ENCODE results near the gene KCNH3. TPM values are rescaled to one million over a fixed set of nuclear protein-coding genes. Genes with fewer than 3 reads are reported as not detected.

The KCNH3 gene
- total and polyA plus RNA-seq, 10 of the 15 experiments (the other 5 are each of a cell fraction or from before 2014, with no cell fraction given), result 0.03 to 0.45 (median 0.08) TPM; not detected in 5

- H3K9me3 ChIP-seq (replicated peaks; ENCODE audit: control insufficient read depth, insufficient read depth, low read length), result peaks cover 2% of the 10 kb centered on the region; the same call in 1 of the 3 replicates
- H3K4me2 ChIP-seq (ENCODE audit: control insufficient read depth, insufficient read depth), result no peak overlapping the region
- WGBS (ENCODE audit: insufficient coverage, insufficient replicate concordance, low lambda C conversion rate, missing lambda C conversion rate), result 65% methylated on average over 7 of the region's 7 CpGs
- H3K27me3 ChIP-seq (replicated peaks in 1 of 2; ENCODE audit: control insufficient read depth in 2 of 2, insufficient read depth in 2 of 2, low read length in 1 of 2), result no peaks in the 10 kb centered on the region
- ChIA-PET RAD21 (ENCODE audit: unreplicated experiment) (no interaction called here), CTCF (interaction anchor here (0.6 to 2.0 kb wide), 3 partner anchors 8 to 230 kb away, joined by 3 to 8 read pairs (median 8); no protein-coding TSS in a partner anchor), POLR2A (no interaction called here), SMC1A (ENCODE audit: uncharacterized antibody, unreplicated experiment) (no interaction called here)
- FAIRE-seq, result no peak
- H3K36me3 ChIP-seq (ENCODE audit: control insufficient read depth in 2 of 2, insufficient read depth in 2 of 2, low read length in 1 of 2), result peaks cover 3 to 4% of the 10 kb centered on the region in 2 experiments; a peak in 3 of 4 replicates
- H3K4me1 ChIP-seq (ENCODE audit: control insufficient read depth, insufficient read depth, low read length), result no peaks in the 10 kb centered on the region
- H3K4me3 ChIP-seq, result no peak overlapping the region
- H2AFZ ChIP-seq (ENCODE audit: control insufficient read depth, low read depth, low read length), result no peak overlapping the region
- no peaks in the 10 kb centered on the region for H3K79me2 ChIP-seq (ENCODE audit: control insufficient read depth, insufficient read depth, low read length)
- no peak for DNase-seq (ENCODE audit: low read depth, low spot score)
- intact Hi-C loops (cut with micrococcal nuclease; ENCODE audit: unreplicated experiment), result no loop called here
- no peak overlapping the region for H3K9ac ChIP-seq (ENCODE audit: control insufficient read depth, insufficient read depth, low read length)
- H4K20me1 ChIP-seq (ENCODE audit: control insufficient read depth, insufficient read depth), result no peaks in the 10 kb centered on the region
- H3K27ac ChIP-seq (ENCODE audit: control insufficient read depth, insufficient read depth), result no peak overlapping the region
- TF ChIP-seq CBX5 (IDR thresholded peaks at IDR 0.05; ENCODE audit: low read depth) (no peak), RBBP5 (conservative IDR thresholded peaks at IDR 0.05) (no peak), MXI1 (IDR thresholded peaks at IDR 0.05; ENCODE audit: low read depth, low read length) (no peak), SMAD1 (IDR thresholded peaks at IDR 0.05; ENCODE audit: low read depth, partially characterized antibody) (no peak), TCF12 (IDR thresholded peaks at IDR 0.05; ENCODE audit: low read depth, low read length) (no peak), ZNF207 (IDR thresholded peaks at IDR 0.05; ENCODE audit: borderline replicate concordance) (no peak), PML (IDR thresholded peaks at IDR 0.05; ENCODE audit: low read length) (no peak)
- TF ChIP-seq, protein P1, sequence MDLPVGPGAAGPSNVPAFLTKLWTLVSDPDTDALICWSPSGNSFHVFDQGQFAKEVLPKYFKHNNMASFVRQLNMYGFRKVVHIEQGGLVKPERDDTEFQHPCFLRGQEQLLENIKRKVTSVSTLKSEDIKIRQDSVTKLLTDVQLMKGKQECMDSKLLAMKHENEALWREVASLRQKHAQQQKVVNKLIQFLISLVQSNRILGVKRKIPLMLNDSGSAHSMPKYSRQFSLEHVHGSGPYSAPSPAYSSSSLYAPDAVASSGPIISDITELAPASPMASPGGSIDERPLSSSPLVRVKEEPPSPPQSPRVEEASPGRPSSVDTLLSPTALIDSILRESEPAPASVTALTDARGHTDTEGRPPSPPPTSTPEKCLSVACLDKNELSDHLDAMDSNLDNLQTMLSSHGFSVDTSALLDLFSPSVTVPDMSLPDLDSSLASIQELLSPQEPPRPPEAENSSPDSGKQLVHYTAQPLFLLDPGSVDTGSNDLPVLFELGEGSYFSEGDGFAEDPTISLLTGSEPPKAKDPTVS (IDR thresholded peaks at IDR 0.05; ENCODE audit: low read depth, low read length), result no peak
- no TSS peak for BruUV-seq (replicated peaks)
- in situ Hi-C loops (cut with MboI), result no loop called here
- ATAC-seq, result no peak
These were observed 49.5 kb downstream of the KCNH3 start for GRCh38 chr12:49588281-49588680.
